CD4-positive, alpha-beta T cell (primary cell): ENCODE data around the gene AAMP. TPM values are rescaled to one million over a fixed set of nuclear protein-coding genes. Genes with fewer than 3 reads are reported as not detected.

Source experiments
- ATAC-seq: fragments of 200-7000 bp; cut with Tn5 transposase; one replicate; pipeline ENCODE4 v1.10.0; 2022; ENCODE audit warnings: mild to moderate bottlenecking; ENCODE audit not compliant: poor library complexity
- CTCF ChIA-PET: fragments of 350-600 bp; sonication (Branson Sonifier 250); formaldehyde crosslinking; loops from one replicate; lab custom pipeline; 2021; ENCODE audit warnings: antibody characterized with exemption, inconsistent platforms; lab: Charles Lee
- POLR2A ChIA-PET: fragments of 350-600 bp; sonication (Branson Sonifier 250); formaldehyde crosslinking; loops from one replicate; lab custom pipeline; 2021; ENCODE audit warnings: antibody characterized with exemption, inconsistent platforms; lab: Charles Lee
- DNase-seq, 14 experiments: peaks; one replicate each; pipeline ENCODE4 v3.0.0-alpha.2; 2013 to 2020; ENCODE audit warnings: mixed read lengths in 2 of 14
- H3K27ac ChIP-seq, 2 donors: one replicate each; pipeline versions ENCODE4 v1.5.1 to v1.7.0; 2013; ENCODE audit warnings: low read length in 2 of 2, low read depth in 1 of 2, mild to moderate bottlenecking in 1 of 2
- H3K27me3 ChIP-seq, 2 experiments: 1 replicate in 1 of 2; 2 replicates in 1 of 2; pipeline versions ENCODE4 v1.6.1 to v1.7.0; 2013; ENCODE audit warnings: low read length in 2 of 2, control low read depth in 1 of 2, mild to moderate bottlenecking in 1 of 2, moderate library complexity in 1 of 2; ENCODE audit not compliant: insufficient read depth in 2 of 2, control insufficient read depth in 1 of 2
- H3K36me3 ChIP-seq: one replicate; pipeline ENCODE4 v1.6.1; 2013; ENCODE audit warnings: low read length, control low read depth; ENCODE audit not compliant: insufficient read depth
- H3K4me1 ChIP-seq: one replicate; pipeline ENCODE4 v1.6.1; 2013; ENCODE audit warnings: low read length, control low read depth; ENCODE audit not compliant: insufficient read depth
- H3K4me3 ChIP-seq: one replicate; pipeline ENCODE4 v1.5.1; 2013; ENCODE audit warnings: mild to moderate bottlenecking, low read length, moderate library complexity
- H3K9me3 ChIP-seq, 2 experiments: 1 replicate in 1 of 2; 2 replicates in 1 of 2; pipeline versions ENCODE4 v1.6.1 to v1.7.0; 2013; ENCODE audit warnings: low read length in 2 of 2, mild to moderate bottlenecking in 2 of 2, control low read depth in 1 of 2, moderate library complexity in 1 of 2; ENCODE audit not compliant: control insufficient read depth in 1 of 2, insufficient read depth in 1 of 2
- H3K27ac Mint-ChIP-seq: one replicate; pipeline ENCODE4 v1.8.0; 2020; ENCODE audit warnings: mixed read lengths
- H3K27me3 Mint-ChIP-seq: one replicate; pipeline ENCODE4 v1.8.0; 2021; ENCODE audit warnings: mixed read lengths
- H3K36me3 Mint-ChIP-seq: one replicate; pipeline ENCODE4 v1.8.0; 2021; ENCODE audit warnings: low read depth, mixed read lengths
- H3K4me1 Mint-ChIP-seq: one replicate; pipeline ENCODE4 v1.8.0; 2021; ENCODE audit warnings: low read depth, mixed read lengths
- H3K4me3 Mint-ChIP-seq: one replicate; pipeline ENCODE4 v1.8.0; 2020; ENCODE audit warnings: mild to moderate bottlenecking, mixed read lengths
- H3K9me3 Mint-ChIP-seq: one replicate; pipeline ENCODE4 v1.8.0; 2020; ENCODE audit warnings: mixed read lengths
- intact Hi-C, 2 experiments: fragments of 100-400 bp; cut with DNase I in 1 of 2; cut with micrococcal nuclease in 1 of 2; formaldehyde crosslinking; loops; one replicate each; pipeline versions ENCODE4 v1.15.1 to v1.9.0; 2023 to 2025; cut with DNase I, micrococcal nuclease
- total RNA-seq, 174 experiments: library from RNA in 2 of 174; stranded (reverse) in 2 of 174; gene quantifications; one replicate each; pipeline ENCODE4 v1.2.3 and lab custom pipeline; 2021 to 2026
- TF ChIP-seq, protein P1 (sequence below): fragments of 200-600 bp; IDR thresholded peaks from one replicate; pipeline ENCODE4 v1.8.0; 2022; ENCODE audit warnings: antibody characterized with exemption, mild to moderate bottlenecking

Gene AAMP
- total RNA-seq, 2 experiments from 2014 or later, result 40.2 to 42.5 TPM

DNA sequence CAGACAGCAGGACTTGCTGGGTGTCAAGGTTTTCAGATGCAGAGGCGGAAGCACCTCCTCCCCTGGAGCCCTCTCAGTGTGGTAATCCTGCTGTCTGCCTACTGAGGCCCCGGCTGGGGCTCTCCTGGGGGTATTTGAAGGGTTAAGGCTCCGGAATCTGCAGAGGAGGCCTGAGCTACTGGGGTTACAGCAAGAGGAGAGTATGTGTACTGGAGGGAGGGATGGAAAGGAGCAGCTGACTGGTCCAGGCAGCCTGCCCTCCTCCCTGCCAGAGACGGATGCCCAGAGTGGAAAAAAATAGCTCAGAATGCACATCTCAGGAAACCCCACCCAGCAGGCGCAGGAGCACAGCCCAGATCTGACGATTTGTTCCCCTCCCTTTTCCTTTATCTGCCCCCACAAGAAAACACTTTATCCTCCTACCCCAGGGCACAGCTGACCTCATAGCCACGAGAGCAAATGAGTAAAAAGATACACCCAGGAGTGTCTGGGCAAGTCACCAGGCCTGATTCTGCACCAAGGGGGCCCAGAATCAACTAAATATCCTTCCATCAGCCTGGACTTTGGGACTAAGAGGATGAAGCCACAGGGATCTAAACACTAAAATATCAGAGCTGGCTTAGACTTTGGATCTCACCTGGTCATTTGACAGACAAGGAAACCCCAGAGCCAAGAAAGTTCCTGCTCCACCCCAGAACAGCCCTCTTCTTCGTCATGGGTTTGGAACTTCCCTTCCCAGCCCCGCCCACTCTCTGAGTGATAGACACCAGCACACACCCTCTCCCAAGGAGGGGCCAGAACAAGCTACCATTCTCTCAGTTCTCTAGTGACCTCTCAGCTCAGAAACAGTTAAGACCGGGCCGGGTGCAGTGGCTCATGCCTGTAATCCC is 16.9 kb upstream of the AAMP start:
- Histone ChIP-seq H3K4me3 (peak overlapping the region; percentile 56), H3K27ac (peak overlapping the region; percentile 95 to 98), H3K9me3 (no peaks in the 10 kb centered on the region), H3K4me1 (peaks cover 100% of the 10 kb centered on the region), H3K27me3 (no peaks in the 10 kb centered on the region), H3K36me3 (peaks cover 19% of the 10 kb centered on the region)
- TF ChIP-seq, protein P1, sequence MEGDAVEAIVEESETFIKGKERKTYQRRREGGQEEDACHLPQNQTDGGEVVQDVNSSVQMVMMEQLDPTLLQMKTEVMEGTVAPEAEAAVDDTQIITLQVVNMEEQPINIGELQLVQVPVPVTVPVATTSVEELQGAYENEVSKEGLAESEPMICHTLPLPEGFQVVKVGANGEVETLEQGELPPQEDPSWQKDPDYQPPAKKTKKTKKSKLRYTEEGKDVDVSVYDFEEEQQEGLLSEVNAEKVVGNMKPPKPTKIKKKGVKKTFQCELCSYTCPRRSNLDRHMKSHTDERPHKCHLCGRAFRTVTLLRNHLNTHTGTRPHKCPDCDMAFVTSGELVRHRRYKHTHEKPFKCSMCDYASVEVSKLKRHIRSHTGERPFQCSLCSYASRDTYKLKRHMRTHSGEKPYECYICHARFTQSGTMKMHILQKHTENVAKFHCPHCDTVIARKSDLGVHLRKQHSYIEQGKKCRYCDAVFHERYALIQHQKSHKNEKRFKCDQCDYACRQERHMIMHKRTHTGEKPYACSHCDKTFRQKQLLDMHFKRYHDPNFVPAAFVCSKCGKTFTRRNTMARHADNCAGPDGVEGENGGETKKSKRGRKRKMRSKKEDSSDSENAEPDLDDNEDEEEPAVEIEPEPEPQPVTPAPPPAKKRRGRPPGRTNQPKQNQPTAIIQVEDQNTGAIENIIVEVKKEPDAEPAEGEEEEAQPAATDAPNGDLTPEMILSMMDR, result no peak
- no peaks in the 10 kb centered on the region for H3K27me3 Mint-ChIP-seq
- POLR2A ChIA-PET, result interaction anchor here (0.6 to 11.6 kb wide), 24 partner anchors 9 to 1101 kb away, joined by 3 to 221 read pairs (median 4); partner anchors contain the start of genes AAMP, ARPC2, BCS1L and CATIP
- peak; percentile 49 to 96 (median 69) for DNase-seq
- peak; percentile 58 for ATAC-seq
- H3K4me1 Mint-ChIP-seq, result peaks cover 94% of the 10 kb centered on the region
- H3K36me3 Mint-ChIP-seq, result peaks cover 46% of the 10 kb centered on the region
- no peaks in the 10 kb centered on the region for H3K9me3 Mint-ChIP-seq
- intact Hi-C loops, result loop anchor here in 1 of 2 experiments (10.0 kb wide), 1 partner anchor 358 kb away; no protein-coding TSS in a partner anchor
- CTCF ChIA-PET, result interaction anchor here (0.6 to 3.2 kb wide), 6 partner anchors 12 to 110 kb away, joined by 3 to 32 read pairs (median 7); partner anchors contain the start of genes AAMP and PNKD
- H3K27ac Mint-ChIP-seq, result peak overlapping the region; percentile 99
- H3K4me3 Mint-ChIP-seq, result peak overlapping the region; percentile 91

GRCh38 chr2:218285604-218286003 is 15.7 kb upstream of the AAMP start:
- Mint-ChIP-seq H3K27me3 (no peaks in the 10 kb centered on the region), H3K9me3 (no peaks in the 10 kb centered on the region), H3K27ac (peak overlapping the region; percentile 99), H3K36me3 (peaks cover 41% of the 10 kb centered on the region), H3K4me3 (peak overlapping the region; percentile 91), H3K4me1 (peaks cover 86% of the 10 kb centered on the region)
- ChIA-PET CTCF (interaction anchor here (0.7 to 3.2 kb wide), 6 partner anchors 10 to 111 kb away, joined by 3 to 32 read pairs (median 7); partner anchors contain the start of genes AAMP and PNKD), POLR2A (interaction anchor here (0.7 to 11.6 kb wide), 9 partner anchors 12 to 119 kb away, joined by 3 to 221 read pairs (median 6); partner anchors contain the start of genes AAMP, CATIP, CTDSP1 and PNKD)
- DNase-seq, result peak in 2 of 14 experiments; percentile 23 to 48
- Histone ChIP-seq H3K4me1 (peaks cover 89% of the 10 kb centered on the region), H3K36me3 (peaks cover 29% of the 10 kb centered on the region), H3K27ac (peak overlapping the region; percentile 95 to 98), H3K27me3 (no peaks in the 10 kb centered on the region), H3K4me3 (peak overlapping the region; percentile 56), H3K9me3 (no peaks in the 10 kb centered on the region)
- intact Hi-C loops, result loop anchor here in 1 of 2 experiments (1.0 to 10.0 kb wide), 2 partner anchors 10 to 359 kb away; no protein-coding TSS in a partner anchor
- ATAC-seq, result no peak
- TF ChIP-seq, protein P1, result no peak

GRCh38 chr2:218284106-218284811 is 14.3 kb upstream of the AAMP start:
- Histone ChIP-seq H3K36me3 (peaks cover 42% of the 10 kb centered on the region), H3K4me3 (peak overlapping the region; percentile 35), H3K9me3 (no peaks in the 10 kb centered on the region), H3K4me1 (peaks cover 83% of the 10 kb centered on the region), H3K27ac (peak overlapping the region; percentile 95 to 98), H3K27me3 (no peaks in the 10 kb centered on the region)
- DNase-seq (peak in 11 of 14 experiments; percentile 28 to 81 (median 49)), ATAC-seq (peak; percentile 18)
- POLR2A ChIA-PET, result interaction anchor here (0.6 to 11.6 kb wide), 4 partner anchors 9 to 112 kb away, joined by 3 to 221 read pairs (median 23); partner anchors contain the start of genes AAMP and PNKD
- CTCF ChIA-PET, result interaction anchor here (0.7 to 1.8 kb wide), 3 partner anchors 8 to 112 kb away, joined by 3 to 8 read pairs (median 6); no protein-coding TSS in a partner anchor
- H3K27ac Mint-ChIP-seq, result peak overlapping the region; percentile 99
- TF ChIP-seq, protein P1, result no peak
- peaks cover 50% of the 10 kb centered on the region for H3K36me3 Mint-ChIP-seq
- no peaks in the 10 kb centered on the region for H3K27me3 Mint-ChIP-seq
- intact Hi-C loops, result loop anchor here in 1 of 2 experiments (10.0 kb wide), 1 partner anchor 361 kb away; no protein-coding TSS in a partner anchor
- H3K4me1 Mint-ChIP-seq, result peaks cover 83% of the 10 kb centered on the region
- peak overlapping the region; percentile 91 for H3K4me3 Mint-ChIP-seq
- H3K9me3 Mint-ChIP-seq, result no peaks in the 10 kb centered on the region
